ENCODE measurements around the gene NEU2.

Gene NEU2

DNA sequence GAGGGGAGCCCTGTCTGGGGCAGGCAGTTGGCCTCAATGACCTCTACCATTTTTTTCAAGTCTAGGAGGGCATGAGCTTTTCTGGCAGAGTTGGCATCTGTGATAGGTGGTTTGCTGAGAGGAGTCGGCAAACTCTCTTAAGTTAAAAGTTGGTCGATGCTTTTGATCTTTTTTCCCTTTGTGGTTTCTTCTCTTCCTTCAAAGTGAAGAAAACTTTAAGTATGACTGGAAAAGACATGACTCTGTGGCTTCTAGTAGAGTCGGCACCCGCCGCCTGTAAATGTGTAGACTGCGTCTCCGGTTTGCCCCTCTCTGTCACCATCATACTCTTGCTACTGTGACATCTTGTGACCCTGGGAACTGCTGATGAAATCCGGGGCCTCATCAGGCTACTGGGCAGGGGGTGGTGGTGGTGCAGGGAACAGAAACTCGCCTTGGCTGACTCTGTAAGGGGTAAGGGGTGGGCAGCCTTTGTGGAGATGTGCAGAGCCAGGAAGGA is 48.8 kb downstream of the NEU2 start:
- TF ChIP-seq FOXP2 (optimal IDR thresholded peaks at IDR 0.05; ENCODE audit: borderline replicate concordance, extremely low read depth, extremely low read length, insufficient read depth) (no peak), POLR2AphosphoS5 (IDR thresholded peaks at IDR 0.05; ENCODE audit: low read depth, low read length) (no peak), SIN3A (IDR thresholded peaks at IDR 0.05; ENCODE audit: borderline replicate concordance, insufficient read depth, low read length) (no peak), TAF1 (IDR thresholded peaks at IDR 0.05; ENCODE audit: borderline replicate concordance, insufficient read depth, low read length) (no peak)
- TF ChIP-seq, protein P1, sequence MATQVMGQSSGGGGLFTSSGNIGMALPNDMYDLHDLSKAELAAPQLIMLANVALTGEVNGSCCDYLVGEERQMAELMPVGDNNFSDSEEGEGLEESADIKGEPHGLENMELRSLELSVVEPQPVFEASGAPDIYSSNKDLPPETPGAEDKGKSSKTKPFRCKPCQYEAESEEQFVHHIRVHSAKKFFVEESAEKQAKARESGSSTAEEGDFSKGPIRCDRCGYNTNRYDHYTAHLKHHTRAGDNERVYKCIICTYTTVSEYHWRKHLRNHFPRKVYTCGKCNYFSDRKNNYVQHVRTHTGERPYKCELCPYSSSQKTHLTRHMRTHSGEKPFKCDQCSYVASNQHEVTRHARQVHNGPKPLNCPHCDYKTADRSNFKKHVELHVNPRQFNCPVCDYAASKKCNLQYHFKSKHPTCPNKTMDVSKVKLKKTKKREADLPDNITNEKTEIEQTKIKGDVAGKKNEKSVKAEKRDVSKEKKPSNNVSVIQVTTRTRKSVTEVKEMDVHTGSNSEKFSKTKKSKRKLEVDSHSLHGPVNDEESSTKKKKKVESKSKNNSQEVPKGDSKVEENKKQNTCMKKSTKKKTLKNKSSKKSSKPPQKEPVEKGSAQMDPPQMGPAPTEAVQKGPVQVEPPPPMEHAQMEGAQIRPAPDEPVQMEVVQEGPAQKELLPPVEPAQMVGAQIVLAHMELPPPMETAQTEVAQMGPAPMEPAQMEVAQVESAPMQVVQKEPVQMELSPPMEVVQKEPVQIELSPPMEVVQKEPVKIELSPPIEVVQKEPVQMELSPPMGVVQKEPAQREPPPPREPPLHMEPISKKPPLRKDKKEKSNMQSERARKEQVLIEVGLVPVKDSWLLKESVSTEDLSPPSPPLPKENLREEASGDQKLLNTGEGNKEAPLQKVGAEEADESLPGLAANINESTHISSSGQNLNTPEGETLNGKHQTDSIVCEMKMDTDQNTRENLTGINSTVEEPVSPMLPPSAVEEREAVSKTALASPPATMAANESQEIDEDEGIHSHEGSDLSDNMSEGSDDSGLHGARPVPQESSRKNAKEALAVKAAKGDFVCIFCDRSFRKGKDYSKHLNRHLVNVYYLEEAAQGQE (IDR thresholded peaks at IDR 0.05; ENCODE audit: insufficient read depth in 1 of 2, low read depth in 2 of 2, low read length in 2 of 2): no peak

DNA sequence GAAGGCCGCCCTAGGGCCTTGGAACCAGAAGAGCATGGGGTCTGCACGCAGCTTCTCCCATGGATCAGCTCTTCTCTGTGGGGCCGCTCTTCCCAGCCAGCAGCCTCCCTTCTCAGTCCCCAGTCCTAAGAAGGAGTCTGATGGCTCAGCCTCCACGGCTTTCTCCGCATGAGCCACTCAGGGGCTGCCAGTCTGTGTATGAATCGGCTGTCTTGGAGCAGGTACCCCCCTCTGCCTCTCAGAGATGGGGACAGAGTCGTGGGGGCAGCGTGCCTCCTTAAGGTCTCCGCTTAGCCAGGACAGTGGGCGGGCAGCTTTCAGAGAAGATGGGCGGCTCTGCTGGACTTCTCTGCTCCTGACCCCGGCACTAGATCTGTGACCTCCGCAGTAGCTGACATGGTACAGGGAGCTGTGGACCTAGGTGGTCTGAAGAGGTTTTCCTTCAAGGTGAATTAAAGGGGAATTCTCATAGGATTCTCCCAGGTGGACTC is 49.3 kb downstream of the NEU2 start:
- TF ChIP-seq FOXP2 (optimal IDR thresholded peaks at IDR 0.05; ENCODE audit: borderline replicate concordance, extremely low read depth, extremely low read length, insufficient read depth) (no peak), TAF1 (IDR thresholded peaks at IDR 0.05; ENCODE audit: borderline replicate concordance, insufficient read depth, low read length) (no peak), SIN3A (IDR thresholded peaks at IDR 0.05; ENCODE audit: borderline replicate concordance, insufficient read depth, low read length) (no peak)
- TF ChIP-seq, protein P1 (IDR thresholded peaks at IDR 0.05; ENCODE audit: insufficient read depth in 1 of 2, low read depth in 2 of 2, low read length in 2 of 2): no peak

DNA sequence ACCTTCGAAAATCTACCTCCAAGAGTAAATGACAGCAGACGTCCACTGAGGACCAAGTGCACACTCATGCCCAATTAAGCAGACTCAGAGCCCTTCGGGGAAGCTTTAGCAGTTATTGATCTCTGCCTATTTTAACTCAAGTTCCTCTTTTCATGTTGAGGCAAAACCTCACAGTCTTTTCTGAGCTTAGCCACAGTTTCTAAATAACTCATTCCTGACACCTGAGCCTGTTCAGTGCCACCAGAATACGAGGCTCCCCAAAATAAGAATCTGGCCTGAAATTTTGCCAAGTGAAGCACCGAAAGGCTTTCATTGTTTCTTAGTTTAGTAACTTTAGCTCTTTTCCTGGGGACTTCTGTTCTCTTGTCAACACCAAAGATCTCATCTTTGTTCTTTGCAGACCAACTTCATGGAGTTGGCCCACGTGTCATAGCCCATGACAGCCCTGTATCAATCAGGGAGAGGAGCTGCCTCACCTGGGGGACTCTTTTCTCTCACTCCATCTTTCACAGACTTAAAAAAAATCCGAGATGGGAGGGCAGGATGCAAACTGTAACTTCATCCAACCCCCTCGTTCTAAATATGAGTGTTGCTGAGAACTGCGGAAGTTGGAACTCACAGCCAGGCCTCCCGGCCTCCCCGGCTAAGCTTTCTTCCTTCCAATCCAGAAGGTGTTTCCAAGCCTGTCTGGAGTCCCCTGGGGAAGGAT is 49.9 kb downstream of the NEU2 start:
- TF ChIP-seq POLR2AphosphoS5 (IDR thresholded peaks at IDR 0.05; ENCODE audit: low read depth, low read length) (no peak), TAF1 (IDR thresholded peaks at IDR 0.05; ENCODE audit: borderline replicate concordance, insufficient read depth, low read length) (no peak), FOXP2 (optimal IDR thresholded peaks at IDR 0.05; ENCODE audit: borderline replicate concordance, extremely low read depth, extremely low read length, insufficient read depth) (no peak), SIN3A (IDR thresholded peaks at IDR 0.05; ENCODE audit: borderline replicate concordance, insufficient read depth, low read length) (no peak)
- TF ChIP-seq, protein P1 (IDR thresholded peaks at IDR 0.05; ENCODE audit: insufficient read depth in 1 of 2, low read depth in 2 of 2, low read length in 2 of 2): no peak

DNA sequence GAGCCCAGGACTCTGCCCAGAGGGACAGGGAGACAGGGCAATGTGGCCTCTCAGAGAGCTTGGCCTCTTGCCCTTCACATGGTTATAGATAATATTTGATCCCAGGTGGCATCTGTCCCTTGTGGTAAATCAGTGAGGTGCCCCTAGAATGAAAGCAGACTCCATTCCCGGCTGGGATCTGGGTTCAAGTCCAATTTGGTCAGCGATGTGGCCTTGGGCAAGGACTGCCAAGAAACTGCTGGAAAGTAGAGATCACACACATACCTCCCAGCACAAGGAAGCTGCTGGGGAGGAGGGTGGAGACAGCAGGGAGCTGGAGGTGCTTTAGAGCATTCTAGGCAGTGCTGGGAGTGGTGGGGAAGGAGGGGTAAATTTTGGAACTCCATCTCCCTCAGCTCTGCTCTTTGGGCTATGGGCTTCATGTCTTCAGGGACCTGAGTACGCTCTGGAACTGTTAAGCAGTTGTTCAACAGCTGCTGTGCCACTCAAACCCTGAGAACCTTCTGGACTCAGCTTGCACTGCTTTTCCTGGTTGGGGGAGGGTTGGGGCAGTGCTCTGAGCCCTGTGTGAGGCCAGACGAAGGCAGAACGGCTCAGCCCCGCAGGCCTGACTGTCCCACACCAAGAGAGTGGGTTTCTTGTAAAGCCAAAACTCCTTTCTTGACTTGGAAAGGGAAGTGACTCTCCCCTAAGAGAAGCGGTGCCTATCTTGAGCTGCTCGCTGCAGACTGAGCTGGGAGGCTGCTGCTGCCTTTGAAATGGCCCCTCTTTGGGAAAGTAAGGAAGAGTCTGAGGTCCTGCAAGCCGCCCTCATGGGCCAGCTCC is 50.7 kb downstream of the NEU2 start:
- TF ChIP-seq, protein P1 (IDR thresholded peaks at IDR 0.05; ENCODE audit: insufficient read depth in 1 of 2, low read depth in 2 of 2, low read length in 2 of 2): no peak
- TF ChIP-seq FOXP2 (optimal IDR thresholded peaks at IDR 0.05; ENCODE audit: borderline replicate concordance, extremely low read depth, extremely low read length, insufficient read depth) (no peak), POLR2AphosphoS5 (IDR thresholded peaks at IDR 0.05; ENCODE audit: low read depth, low read length) (no peak), SIN3A (IDR thresholded peaks at IDR 0.05; ENCODE audit: borderline replicate concordance, insufficient read depth, low read length) (no peak), TAF1 (IDR thresholded peaks at IDR 0.05; ENCODE audit: borderline replicate concordance, insufficient read depth, low read length) (no peak)
